NCI-H146 treated with DMSO at 0.1 percent for 48 hours (cell line): ENCODE results near the gene TSPAN16.
"Not testable (repeated sequence)": the region's sequence is repeated elsewhere in the genome, so short reads cannot be mapped to it uniquely, and the experiment has no call there.

ENCODE experiments used
- DNase-seq: peaks from one replicate; lab custom pipeline; 2025; ENCODE audit not compliant: unreplicated experiment; lab: John Stamatoyannopoulos, UW

TSPAN16 gene

GRCh38 chr19:11340099-11340467, 44.1 kb downstream of the TSPAN16 start:
- DNase-seq = not testable (repeated sequence)

- no peak for DNase-seq
Observed at GRCh38 chr19:11342429-11342828, 46.5 kb downstream of the TSPAN16 start.

GRCh38 chr19:11345122-11345803, 49.3 kb downstream of the TSPAN16 start:
- no peak for DNase-seq

GRCh38 chr19:11346104-11346940, 50.4 kb downstream of the TSPAN16 start, which contains the start of the genes CCDC159 and TMEM205:
TSS of gene CCDC159 (plus strand) at chr19:11346519. CDS start at chr19:11346607, 88 bp downstream.
TSS of gene TMEM205 (minus strand) at chr19:11346268. CDS start at chr19:11345619, 649 bp downstream.
- peak; percentile 98 for DNase-seq

- no peak for DNase-seq
Observed at GRCh38 chr19:11347546-11348039, 51.6 kb downstream of the TSPAN16 start.

GRCh38 chr19:11349171-11349570, 53.2 kb downstream of the TSPAN16 start:
- DNase-seq = no peak

- not testable (repeated sequence) for DNase-seq
Observed at GRCh38 chr19:11354102-11354501, 58.1 kb downstream of the TSPAN16 start.

GRCh38 chr19:11355160-11356073, 59.5 kb downstream of the TSPAN16 start, which contains the start of gene PLPPR2:
TSS of gene PLPPR2 (plus strand) at chr19:11355432. CDS start at chr19:11357674, 2,242 bp downstream.
- DNase-seq = peak; percentile 75

- no peak for DNase-seq
Observed at GRCh38 chr19:11356074-11356397, 60.1 kb downstream of the TSPAN16 start.

- no peak for DNase-seq
Observed at GRCh38 chr19:11356676-11357550, 61.0 kb downstream of the TSPAN16 start.

- DNase-seq = no peak
Observed at GRCh38 chr19:11359421-11359820, 63.5 kb downstream of the TSPAN16 start.

- no peak for DNase-seq
Observed at GRCh38 chr19:11361037-11361770, 65.2 kb downstream of the TSPAN16 start.

- DNase-seq = no peak
Observed at GRCh38 chr19:11361771-11362731, 66.1 kb downstream of the TSPAN16 start.

GRCh38 chr19:11363881-11364280, 67.9 kb downstream of the TSPAN16 start:
- no peak for DNase-seq

- no peak for DNase-seq
Observed at GRCh38 chr19:11364296-11364904, 68.4 kb downstream of the TSPAN16 start.

- DNase-seq = no peak
Observed at GRCh38 chr19:11364935-11365334, 69.0 kb downstream of the TSPAN16 start.
